Tibial nerve (tissue), 4 donors: ENCODE results near the gene ROR1.

Experiments used
- CTCF ChIP-seq, 5 experiments: fragments of 200-600 bp in 3 of 5; fragments of 450-650 bp in 2 of 5; sonication (generic) in 3 of 5; IDR thresholded peaks; one replicate each; pipeline ENCODE4 v1.5.1; 2016 to 2019; ENCODE audit warnings: antibody characterized with exemption in 5 of 5, mild to moderate bottlenecking in 3 of 5, moderate library complexity in 2 of 5
- EP300 ChIP-seq, 2 donors: sonication (generic); formaldehyde crosslinking; IDR thresholded peaks; one replicate each; pipeline ENCODE4 v1.6.1; 2017; ENCODE audit warnings: antibody characterized with exemption in 2 of 2, mild to moderate bottlenecking in 1 of 2
- POLR2A ChIP-seq, 2 donors: fragments of 450-650 bp; IDR thresholded peaks; one replicate each; pipeline ENCODE4 v1.6.1; 2017; ENCODE audit warnings: antibody characterized with exemption in 2 of 2, mild to moderate bottlenecking in 2 of 2, moderate library complexity in 2 of 2

- TF ChIP-seq CTCF (IDR thresholded peaks at IDR 0.05) (no peak), EP300 (IDR thresholded peaks at IDR 0.05) (no peak), POLR2A (IDR thresholded peaks at IDR 0.05) (no peak)
Measured at GRCh38 chr1:64127297-64127696, 353.5 kb downstream of the ROR1 start.
